HEK293 (cell line): Measurements from ENCODE around the gene GTF2F2.

Experiments used
- GLI2 ChIP-seq: fragments of 450-650 bp; formaldehyde crosslinking; IDR thresholded peaks from 2 replicates; pipeline ENCODE4; 2017; ENCODE audit warnings: missing biosample characterization, missing genetic modification characterization, low read depth, borderline replicate concordance
- HIC1 ChIP-seq: fragments of 450-650 bp; formaldehyde crosslinking; IDR thresholded peaks from 2 replicates; pipeline ENCODE4 v1.5.1; 2016; ENCODE audit warnings: missing biosample characterization, missing genetic modification characterization
- KLF10 ChIP-seq: fragments of 450-650 bp; IDR thresholded peaks from 2 replicates; pipeline ENCODE4 v1.5.1; 2018; ENCODE audit warnings: missing biosample characterization, mild to moderate bottlenecking, missing genetic modification characterization
- YY2 ChIP-seq: fragments of 450-650 bp; formaldehyde crosslinking; IDR thresholded peaks from 2 replicates; pipeline ENCODE4 v1.5.1; 2016; ENCODE audit warnings: missing biosample characterization, missing genetic modification characterization
- ZBTB11 ChIP-seq: fragments of 450-650 bp; formaldehyde crosslinking; conservative IDR thresholded peaks from 2 replicates; pipeline ENCODE4 v1.5.1; 2016; ENCODE audit warnings: low read depth, missing biosample characterization, missing genetic modification characterization
- ZBTB26 ChIP-seq: fragments of 450-650 bp; formaldehyde crosslinking; optimal IDR thresholded peaks from 2 replicates; pipeline ENCODE3; 2016; ENCODE audit warnings: missing biosample characterization, mild to moderate bottlenecking, missing genetic modification characterization
- ZFHX2 ChIP-seq: fragments of 450-650 bp; formaldehyde crosslinking; conservative IDR thresholded peaks from 2 replicates; pipeline ENCODE4 v1.5.1; 2016; ENCODE audit warnings: missing biosample characterization, missing genetic modification characterization
- ZNF140 ChIP-seq: fragments of 450-650 bp; formaldehyde crosslinking; IDR thresholded peaks from 2 replicates; pipeline ENCODE4 v1.5.1; 2016; ENCODE audit warnings: missing biosample characterization, missing genetic modification characterization
- ZNF175 ChIP-seq: fragments of 450-650 bp; formaldehyde crosslinking; IDR thresholded peaks from 2 replicates; pipeline ENCODE4 v1.5.1; 2016; ENCODE audit warnings: missing biosample characterization, missing genetic modification characterization
- ZNF214 ChIP-seq: fragments of 450-650 bp; formaldehyde crosslinking; IDR thresholded peaks from 2 replicates; pipeline ENCODE4 v1.5.1; 2017; ENCODE audit warnings: missing biosample characterization, mild to moderate bottlenecking, missing genetic modification characterization, borderline replicate concordance
- ZNF280D ChIP-seq: fragments of 450-650 bp; formaldehyde crosslinking; IDR thresholded peaks from 2 replicates; pipeline ENCODE4 v1.5.1; 2016; ENCODE audit warnings: missing biosample characterization, missing genetic modification characterization
- ZNF341 ChIP-seq: fragments of 450-650 bp; formaldehyde crosslinking; IDR thresholded peaks from 2 replicates; pipeline ENCODE4; 2016; ENCODE audit warnings: low read depth, missing biosample characterization, missing genetic modification characterization
- ZNF350 ChIP-seq: fragments of 450-650 bp; formaldehyde crosslinking; IDR thresholded peaks from 2 replicates; pipeline ENCODE4 v1.5.0; 2017; ENCODE audit warnings: missing biosample characterization, mild to moderate bottlenecking, missing genetic modification characterization
- ZNF366 ChIP-seq: fragments of 450-650 bp; formaldehyde crosslinking; conservative IDR thresholded peaks from 2 replicates; pipeline ENCODE4 v1.5.1; 2016; ENCODE audit warnings: missing biosample characterization, missing genetic modification characterization
- ZNF473 ChIP-seq: fragments of 450-650 bp; formaldehyde crosslinking; IDR thresholded peaks from 2 replicates; pipeline ENCODE4 v1.5.1; 2017; ENCODE audit warnings: missing biosample characterization, missing genetic modification characterization
- ZNF548 ChIP-seq: fragments of 450-650 bp; formaldehyde crosslinking; IDR thresholded peaks from 2 replicates; pipeline ENCODE4 v1.5.1; 2016; ENCODE audit warnings: missing biosample characterization, missing genetic modification characterization
- ZNF571 ChIP-seq: fragments of 450-650 bp; formaldehyde crosslinking; IDR thresholded peaks from 2 replicates; pipeline ENCODE4 v1.5.0; 2017; ENCODE audit warnings: missing biosample characterization, missing genetic modification characterization
- ZNF580 ChIP-seq: fragments of 450-650 bp; formaldehyde crosslinking; IDR thresholded peaks from 2 replicates; pipeline ENCODE4 v1.5.1; 2016; ENCODE audit warnings: missing biosample characterization, missing genetic modification characterization
- ZNF596 ChIP-seq: fragments of 450-650 bp; IDR thresholded peaks from 2 replicates; pipeline ENCODE4 v1.5.0; 2018; ENCODE audit warnings: missing biosample characterization, mild to moderate bottlenecking, missing genetic modification characterization, moderate library complexity
- ZNF610 ChIP-seq: fragments of 450-650 bp; formaldehyde crosslinking; IDR thresholded peaks from 2 replicates; pipeline ENCODE4 v1.5.1; 2016; ENCODE audit warnings: missing biosample characterization, missing genetic modification characterization, borderline replicate concordance
- ZNF654 ChIP-seq: fragments of 450-650 bp; formaldehyde crosslinking; IDR thresholded peaks from 2 replicates; pipeline ENCODE4 v1.5.1; 2016; ENCODE audit warnings: low read depth, missing biosample characterization, missing genetic modification characterization
- ZNF830 ChIP-seq: fragments of 450-650 bp; IDR thresholded peaks from 2 replicates; pipeline ENCODE4 v1.5.0; 2018; ENCODE audit warnings: missing biosample characterization, missing genetic modification characterization, low read depth, mild to moderate bottlenecking, moderate library complexity
- ZNF837 ChIP-seq: fragments of 450-650 bp; formaldehyde crosslinking; IDR thresholded peaks from 2 replicates; pipeline ENCODE4 v1.5.1; 2016; ENCODE audit warnings: missing biosample characterization, missing genetic modification characterization
- ZSCAN16 ChIP-seq: fragments of 450-650 bp; formaldehyde crosslinking; IDR thresholded peaks from 2 replicates; pipeline ENCODE4 v1.5.1; 2016; ENCODE audit warnings: missing biosample characterization, missing genetic modification characterization
- TF ChIP-seq, protein P1 (sequence below): fragments of 450-650 bp; formaldehyde crosslinking; IDR thresholded peaks from 2 replicates; pipeline ENCODE4 v1.5.1; 2017; ENCODE audit warnings: missing biosample characterization, missing genetic modification characterization
- TF ChIP-seq, protein P2 (sequence below): fragments of 450-650 bp; IDR thresholded peaks from 2 replicates; pipeline ENCODE4 v1.5.1; 2018; ENCODE audit warnings: missing biosample characterization, mild to moderate bottlenecking, missing genetic modification characterization

GTF2F2 gene

GRCh38 chr13:45219938-45220375, 99.6 kb downstream of the GTF2F2 start (continued):
- TF ChIP-seq, protein P1, sequence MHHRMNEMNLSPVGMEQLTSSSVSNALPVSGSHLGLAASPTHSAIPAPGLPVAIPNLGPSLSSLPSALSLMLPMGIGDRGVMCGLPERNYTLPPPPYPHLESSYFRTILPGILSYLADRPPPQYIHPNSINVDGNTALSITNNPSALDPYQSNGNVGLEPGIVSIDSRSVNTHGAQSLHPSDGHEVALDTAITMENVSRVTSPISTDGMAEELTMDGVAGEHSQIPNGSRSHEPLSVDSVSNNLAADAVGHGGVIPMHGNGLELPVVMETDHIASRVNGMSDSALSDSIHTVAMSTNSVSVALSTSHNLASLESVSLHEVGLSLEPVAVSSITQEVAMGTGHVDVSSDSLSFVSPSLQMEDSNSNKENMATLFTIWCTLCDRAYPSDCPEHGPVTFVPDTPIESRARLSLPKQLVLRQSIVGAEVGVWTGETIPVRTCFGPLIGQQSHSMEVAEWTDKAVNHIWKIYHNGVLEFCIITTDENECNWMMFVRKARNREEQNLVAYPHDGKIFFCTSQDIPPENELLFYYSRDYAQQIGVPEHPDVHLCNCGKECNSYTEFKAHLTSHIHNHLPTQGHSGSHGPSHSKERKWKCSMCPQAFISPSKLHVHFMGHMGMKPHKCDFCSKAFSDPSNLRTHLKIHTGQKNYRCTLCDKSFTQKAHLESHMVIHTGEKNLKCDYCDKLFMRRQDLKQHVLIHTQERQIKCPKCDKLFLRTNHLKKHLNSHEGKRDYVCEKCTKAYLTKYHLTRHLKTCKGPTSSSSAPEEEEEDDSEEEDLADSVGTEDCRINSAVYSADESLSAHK = no peak
- TF ChIP-seq YY2 (tag by site-specific recombination) = no peak
- no peak for TF ChIP-seq ZNF837
- no peak for TF ChIP-seq ZNF610 (tag by site-specific recombination)
- no peak for TF ChIP-seq ZNF140 (tag by site-specific recombination)
- TF ChIP-seq ZBTB11 (tag by site-specific recombination) = no peak
- TF ChIP-seq ZFHX2 = no peak
- TF ChIP-seq KLF10 = peak; percentile 38; the same call in 1 of the 2 replicates
- no peak for TF ChIP-seq ZNF596 (tag by site-specific recombination)
- no peak for TF ChIP-seq ZNF341 (tag by site-specific recombination)
- no peak for TF ChIP-seq HIC1 (tag by site-specific recombination)
- no peak for TF ChIP-seq ZNF473 (tag by site-specific recombination)
- no peak for TF ChIP-seq ZNF830
- TF ChIP-seq ZNF580 (tag by site-specific recombination) = no peak
- TF ChIP-seq ZNF214 = no peak
- no peak for TF ChIP-seq ZBTB26 (tag by site-specific recombination)
- TF ChIP-seq, protein P2, sequence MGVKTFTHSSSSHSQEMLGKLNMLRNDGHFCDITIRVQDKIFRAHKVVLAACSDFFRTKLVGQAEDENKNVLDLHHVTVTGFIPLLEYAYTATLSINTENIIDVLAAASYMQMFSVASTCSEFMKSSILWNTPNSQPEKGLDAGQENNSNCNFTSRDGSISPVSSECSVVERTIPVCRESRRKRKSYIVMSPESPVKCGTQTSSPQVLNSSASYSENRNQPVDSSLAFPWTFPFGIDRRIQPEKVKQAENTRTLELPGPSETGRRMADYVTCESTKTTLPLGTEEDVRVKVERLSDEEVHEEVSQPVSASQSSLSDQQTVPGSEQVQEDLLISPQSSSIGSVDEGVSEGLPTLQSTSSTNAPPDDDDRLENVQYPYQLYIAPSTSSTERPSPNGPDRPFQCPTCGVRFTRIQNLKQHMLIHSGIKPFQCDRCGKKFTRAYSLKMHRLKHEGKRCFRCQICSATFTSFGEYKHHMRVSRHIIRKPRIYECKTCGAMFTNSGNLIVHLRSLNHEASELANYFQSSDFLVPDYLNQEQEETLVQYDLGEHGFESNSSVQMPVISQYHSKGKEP = peak; percentile 27; the same call in 1 of the 2 replicates
- TF ChIP-seq ZNF175 (tag by site-specific recombination) = no peak
- no peak for TF ChIP-seq GLI2 (tag by site-specific recombination)
- no peak for TF ChIP-seq ZNF571 (tag by site-specific recombination)
- no peak for TF ChIP-seq ZNF548 (tag by site-specific recombination)
- no peak for TF ChIP-seq ZNF350
- TF ChIP-seq ZNF366 = no peak
- no peak for TF ChIP-seq ZSCAN16 (tag by site-specific recombination)
- TF ChIP-seq ZNF654 (tag by site-specific recombination) = no peak
- TF ChIP-seq ZNF280D (tag by site-specific recombination) = peak; percentile 66; the same call in 1 of the 2 replicates
